ENCODE results near the gene ZNF609. TPM values are rescaled to one million over a fixed set of nuclear protein-coding genes. Genes with fewer than 3 reads are reported as not detected.

The ZNF609 gene
- total and polyA plus RNA-seq, 4 donors, result 8.1 to 54.2 (median 22.0) TPM

DNA sequence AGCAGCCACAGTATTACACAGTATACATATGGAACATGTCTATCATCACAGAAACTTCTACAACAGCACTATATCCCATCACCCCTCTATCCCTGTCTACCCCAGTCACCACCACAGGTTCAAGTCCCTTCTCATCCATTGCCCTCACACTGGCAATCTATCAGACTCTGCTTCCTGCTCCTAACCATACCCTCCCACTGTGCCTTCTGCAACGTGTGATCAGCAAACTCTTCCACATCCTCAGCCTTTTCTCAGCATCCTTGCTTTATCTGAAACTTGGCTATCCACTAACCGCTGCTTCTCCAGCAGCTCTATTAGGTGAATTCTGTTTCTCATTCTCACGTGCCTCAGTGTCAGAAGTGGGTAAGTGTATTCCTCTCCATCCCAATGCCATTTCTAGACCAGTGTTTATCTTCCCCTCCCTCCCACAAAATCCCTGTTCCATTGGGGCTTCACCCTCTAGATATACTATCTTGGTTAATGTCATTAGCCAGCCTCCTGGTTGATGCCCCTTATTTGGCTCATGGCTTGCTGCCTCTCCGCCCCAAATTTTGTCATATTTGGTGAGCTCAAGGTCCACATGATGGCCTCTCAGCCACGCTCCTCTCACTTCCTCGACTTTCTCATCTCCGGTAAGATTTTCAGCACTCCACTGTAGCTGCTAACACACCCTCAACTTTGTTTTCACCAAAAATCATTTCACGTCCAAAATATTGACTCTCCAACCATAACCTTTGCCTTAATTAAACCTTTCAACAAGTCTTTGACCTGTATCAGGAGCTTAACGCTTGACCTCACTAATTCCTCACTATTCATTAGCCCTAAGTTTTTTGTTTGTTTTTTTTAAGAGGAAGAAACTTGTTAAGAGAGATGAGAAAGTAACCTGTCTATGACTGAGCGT is 245.9 kb downstream of the ZNF609 start:
- H3K4me1 ChIP-seq (ENCODE audit: control insufficient read depth in 5 of 5, insufficient read depth in 5 of 5, low read length in 5 of 5), result peaks cover 1 to 16% (median 10%) of the 10 kb centered on the region in 5 donors
- WGBS, 2 donors, result 88 to 92% methylated on average over 10 of the region's 10 CpGs
- no peak overlapping the region for H3K9ac ChIP-seq (ENCODE audit: insufficient read depth in 1 of 2, low read length in 2 of 2)
- ATAC-seq (ENCODE audit: insufficient read depth, low FRiP score) (no peak), DNase-seq (no peak)
- H3K36me3 ChIP-seq (ENCODE audit: control insufficient read depth in 4 of 4, insufficient read depth in 4 of 4, low read length in 4 of 4), result peaks cover 0 to 9% (median 1%) of the 10 kb centered on the region in 4 donors
- H3K9me3 ChIP-seq (ENCODE audit: control insufficient read depth in 4 of 4, insufficient read depth in 3 of 4, low read length in 3 of 4), result no peaks in the 10 kb centered on the region
- H3K27me3 ChIP-seq (ENCODE audit: control insufficient read depth in 3 of 3, insufficient read depth in 3 of 3, low read length in 2 of 3), result no peaks in the 10 kb centered on the region
- TF ChIP-seq, protein P1, sequence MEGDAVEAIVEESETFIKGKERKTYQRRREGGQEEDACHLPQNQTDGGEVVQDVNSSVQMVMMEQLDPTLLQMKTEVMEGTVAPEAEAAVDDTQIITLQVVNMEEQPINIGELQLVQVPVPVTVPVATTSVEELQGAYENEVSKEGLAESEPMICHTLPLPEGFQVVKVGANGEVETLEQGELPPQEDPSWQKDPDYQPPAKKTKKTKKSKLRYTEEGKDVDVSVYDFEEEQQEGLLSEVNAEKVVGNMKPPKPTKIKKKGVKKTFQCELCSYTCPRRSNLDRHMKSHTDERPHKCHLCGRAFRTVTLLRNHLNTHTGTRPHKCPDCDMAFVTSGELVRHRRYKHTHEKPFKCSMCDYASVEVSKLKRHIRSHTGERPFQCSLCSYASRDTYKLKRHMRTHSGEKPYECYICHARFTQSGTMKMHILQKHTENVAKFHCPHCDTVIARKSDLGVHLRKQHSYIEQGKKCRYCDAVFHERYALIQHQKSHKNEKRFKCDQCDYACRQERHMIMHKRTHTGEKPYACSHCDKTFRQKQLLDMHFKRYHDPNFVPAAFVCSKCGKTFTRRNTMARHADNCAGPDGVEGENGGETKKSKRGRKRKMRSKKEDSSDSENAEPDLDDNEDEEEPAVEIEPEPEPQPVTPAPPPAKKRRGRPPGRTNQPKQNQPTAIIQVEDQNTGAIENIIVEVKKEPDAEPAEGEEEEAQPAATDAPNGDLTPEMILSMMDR (IDR thresholded peaks at IDR 0.05; ENCODE audit: control extremely low read depth, extremely low read depth), result no peak
- no peak overlapping the region for H3K4me3 ChIP-seq
- no peak overlapping the region for H3K27ac ChIP-seq (ENCODE audit: low read depth in 1 of 2, low read length in 1 of 2)

DNA sequence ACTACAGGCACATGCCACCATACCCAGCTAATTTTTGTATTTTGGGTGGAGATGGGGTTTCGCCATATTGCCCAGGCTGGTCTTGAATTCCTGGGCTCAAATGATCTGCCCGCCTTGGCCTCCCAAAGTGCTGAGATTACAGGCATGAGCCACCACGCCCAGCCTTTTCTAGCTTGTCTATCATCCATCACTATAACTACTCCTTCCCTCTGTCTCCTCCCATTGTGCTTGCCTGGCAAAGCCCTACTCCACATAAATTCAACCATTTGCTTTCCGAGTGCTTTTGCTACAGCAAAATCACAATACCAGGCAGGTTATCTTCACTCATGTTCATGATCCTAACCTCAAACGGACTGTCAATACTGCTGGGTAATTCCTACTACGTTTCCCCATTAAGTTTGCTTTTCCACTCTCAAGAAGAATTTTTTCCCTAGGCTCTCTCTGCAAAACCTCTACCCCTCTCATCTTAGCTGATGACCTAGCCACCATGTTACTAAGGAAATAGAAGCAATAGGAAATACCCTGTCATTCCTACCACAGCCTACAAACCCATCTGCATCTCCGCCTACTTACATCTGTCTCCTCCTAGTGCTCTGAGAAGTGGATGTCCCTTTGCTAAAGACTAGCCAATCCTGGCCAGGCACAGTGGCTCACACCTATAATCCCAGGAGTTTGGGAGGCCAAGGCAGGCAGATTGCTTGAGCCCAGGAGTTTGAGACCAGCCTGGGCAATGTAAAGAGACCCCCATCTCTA is 250.5 kb downstream of the ZNF609 start:
- no peak overlapping the region for H3K9ac ChIP-seq (ENCODE audit: insufficient read depth in 1 of 2, low read length in 2 of 2)
- DNase-seq (no peak), ATAC-seq (ENCODE audit: insufficient read depth, low FRiP score) (no peak)
- TF ChIP-seq, protein P1 (IDR thresholded peaks at IDR 0.05; ENCODE audit: control extremely low read depth, extremely low read depth), result no peak
- H3K4me1 ChIP-seq (ENCODE audit: control insufficient read depth in 5 of 5, insufficient read depth in 5 of 5, low read length in 5 of 5), result no peaks in the 10 kb centered on the region
- H3K36me3 ChIP-seq (ENCODE audit: control insufficient read depth in 4 of 4, insufficient read depth in 4 of 4, low read length in 4 of 4), result peaks cover 0 to 12% (median 0%) of the 10 kb centered on the region in 4 donors
- no peak overlapping the region for H3K27ac ChIP-seq (ENCODE audit: low read depth in 1 of 2, low read length in 1 of 2)
- 93 to 95% methylated on average over 7 of the region's 7 CpGs for WGBS, 2 donors
- no peak overlapping the region for H3K4me3 ChIP-seq
- H3K9me3 ChIP-seq (ENCODE audit: control insufficient read depth in 4 of 4, insufficient read depth in 3 of 4, low read length in 3 of 4), result no peaks in the 10 kb centered on the region
- H3K27me3 ChIP-seq (ENCODE audit: control insufficient read depth in 3 of 3, insufficient read depth in 3 of 3, low read length in 2 of 3), result no peaks in the 10 kb centered on the region

DNA sequence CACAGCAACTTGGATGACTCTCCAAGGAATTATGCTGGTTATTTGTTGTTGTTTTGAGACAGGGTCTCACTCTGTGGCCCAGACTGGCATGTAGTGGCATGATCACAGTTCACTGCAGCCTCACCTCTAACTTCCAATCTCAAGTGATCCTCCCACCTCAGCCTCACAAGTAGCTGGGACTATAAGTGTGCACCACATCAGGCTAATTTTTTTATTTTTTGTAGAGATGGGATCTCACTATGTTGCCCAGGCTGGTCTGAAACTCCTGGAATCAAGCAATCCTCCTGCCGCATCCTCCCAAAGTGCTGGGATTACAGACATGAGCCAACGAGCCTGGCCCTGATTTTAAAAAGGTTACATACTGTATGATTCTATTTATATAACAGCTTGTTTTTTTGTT is 252.0 kb downstream of the ZNF609 start:
- no peaks in the 10 kb centered on the region for H3K27me3 ChIP-seq (ENCODE audit: control insufficient read depth in 3 of 3, insufficient read depth in 3 of 3, low read length in 2 of 3)
- no peaks in the 10 kb centered on the region for H3K9me3 ChIP-seq (ENCODE audit: control insufficient read depth in 4 of 4, insufficient read depth in 3 of 4, low read length in 3 of 4)
- H3K4me3 ChIP-seq, result no peak overlapping the region
- 87 to 91% methylated on average over 2 of the region's 2 CpGs for WGBS, 2 donors
- peaks cover 0 to 15% (median 0%) of the 10 kb centered on the region in 4 donors for H3K36me3 ChIP-seq (ENCODE audit: control insufficient read depth in 4 of 4, insufficient read depth in 4 of 4, low read length in 4 of 4)
- no peak overlapping the region for H3K9ac ChIP-seq (ENCODE audit: insufficient read depth in 1 of 2, low read length in 2 of 2)
- H3K4me1 ChIP-seq (ENCODE audit: control insufficient read depth in 5 of 5, insufficient read depth in 5 of 5, low read length in 5 of 5), result no peaks in the 10 kb centered on the region
- TF ChIP-seq, protein P1 (IDR thresholded peaks at IDR 0.05; ENCODE audit: control extremely low read depth, extremely low read depth), result no peak
- ATAC-seq (ENCODE audit: insufficient read depth, low FRiP score) (no peak), DNase-seq (no peak)
- H3K27ac ChIP-seq (ENCODE audit: low read depth in 1 of 2, low read length in 1 of 2), result no peak overlapping the region
